Measurements from ENCODE around the gene FETUB. TPM values are rescaled to one million over a fixed set of nuclear protein-coding genes. Genes with fewer than 3 reads are reported as not detected.

Gene FETUB
- polyA plus RNA-seq, 3 donors: not detected

DNA sequence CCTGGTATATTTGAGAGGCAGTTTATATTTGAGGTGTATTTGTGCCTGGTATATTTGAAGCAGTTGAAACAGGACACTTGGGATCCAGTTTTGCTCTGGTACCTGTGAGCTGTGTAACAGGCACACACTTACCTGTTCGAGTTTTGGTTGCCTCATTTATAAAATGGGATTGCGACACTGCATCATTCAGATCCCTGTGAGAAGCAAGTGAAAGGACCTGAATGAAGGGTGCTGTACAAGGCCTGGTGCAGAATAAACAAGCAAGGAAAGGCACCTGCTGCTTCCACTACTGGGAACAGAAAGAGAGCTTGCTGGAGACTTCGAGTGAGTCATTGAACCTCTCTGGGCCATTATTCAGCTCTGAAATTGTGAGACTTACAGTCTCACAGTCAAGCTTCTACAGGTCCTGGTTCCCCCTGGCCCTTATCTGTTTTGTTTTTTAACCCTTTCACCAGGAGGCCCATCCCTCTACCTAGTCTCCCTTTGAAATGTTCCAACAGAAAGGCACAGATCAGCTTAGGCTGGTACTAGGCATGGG lies 11.5 kb downstream of the FETUB start:
- H3K9me3 Mint-ChIP-seq: no peaks in the 10 kb centered on the region
- no peaks in the 10 kb centered on the region for H3K4me1 ChIP-seq (ENCODE audit: control insufficient read depth in 1 of 2, insufficient read depth in 2 of 2, low read length in 2 of 2)
- H3K36me3 Mint-ChIP-seq: no peaks in the 10 kb centered on the region

DNA sequence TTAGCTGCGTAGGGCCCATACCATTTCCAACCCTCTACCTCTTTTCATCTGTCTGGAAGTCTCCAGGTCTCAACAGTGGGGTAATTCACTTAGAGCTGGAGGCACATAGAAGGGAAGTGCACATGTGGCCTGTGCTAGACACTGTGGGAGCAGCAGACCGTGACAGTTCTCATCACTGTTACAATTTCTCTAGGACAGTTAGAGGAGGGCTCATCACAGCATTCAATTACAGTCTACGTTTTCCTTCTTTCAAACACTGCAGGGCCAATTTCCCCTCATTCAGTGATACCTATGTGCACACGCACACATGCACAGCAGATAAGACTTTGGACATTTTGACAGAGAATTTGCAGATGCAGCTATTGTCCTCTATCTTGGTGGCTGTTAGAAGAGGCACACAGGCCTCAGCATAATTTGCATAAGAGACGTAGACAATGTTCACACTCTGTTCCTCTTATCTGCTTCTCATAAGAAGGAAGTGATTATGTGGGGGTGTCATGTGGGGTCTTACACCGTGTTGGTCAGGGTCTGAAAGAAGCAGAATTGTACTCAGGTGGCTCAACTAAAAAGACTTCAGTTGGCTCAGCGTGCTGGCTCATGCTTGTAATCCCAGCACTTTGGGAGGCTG lies 13.0 kb downstream of the FETUB start:
- no peaks in the 10 kb centered on the region for H3K4me1 ChIP-seq (ENCODE audit: control insufficient read depth in 1 of 2, insufficient read depth in 2 of 2, low read length in 2 of 2)
- DNase-seq: no peak
- H4K20me1 ChIP-seq (ENCODE audit: insufficient read depth, low read length): no peaks in the 10 kb centered on the region
- H3K36me3 ChIP-seq (replicated peaks in 1 of 2; ENCODE audit: control insufficient read depth in 1 of 2, insufficient read depth in 2 of 2, low read length in 2 of 2): no peaks in the 10 kb centered on the region
- H3K9me3 Mint-ChIP-seq: peaks cover 0 to 3% (median 0%) of the 10 kb centered on the region in 7 donors
- intact Hi-C loops (cut with micrococcal nuclease): no loop called here
- H3K79me2 ChIP-seq (ENCODE audit: insufficient read depth, low read length): no peaks in the 10 kb centered on the region
- H3K27me3 Mint-ChIP-seq (ENCODE audit: low read depth in 3 of 3): peaks cover 5 to 9% (median 5%) of the 10 kb centered on the region in 3 donors
- no peak overlapping the region for H2AFZ ChIP-seq (ENCODE audit: insufficient read depth, low read depth, low read length, poor library complexity, severe bottlenecking)
- no peak overlapping the region for H3K9ac ChIP-seq (ENCODE audit: insufficient read depth, low read length, poor library complexity, severe bottlenecking)
- no peaks in the 10 kb centered on the region for H3K36me3 Mint-ChIP-seq
- no peak overlapping the region for H3K4me3 ChIP-seq (replicated peaks in 1 of 3; ENCODE audit: low read depth in 2 of 3, low read length in 3 of 3)
- H3K4me3 Mint-ChIP-seq: no peak overlapping the region
- no peaks in the 10 kb centered on the region for H3K9me3 ChIP-seq (replicated peaks in 1 of 2; ENCODE audit: control insufficient read depth in 1 of 2, insufficient read depth in 1 of 2, low read length in 2 of 2)
- WGBS (ENCODE audit: insufficient coverage): 61% methylated on average over 4 of the region's 7 CpGs
- H3K27me3 ChIP-seq (ENCODE audit: control insufficient read depth in 2 of 2, insufficient read depth in 2 of 2, low read length in 2 of 2): no peaks in the 10 kb centered on the region
- H3K27ac Mint-ChIP-seq: no peak overlapping the region
- TF ChIP-seq, protein P1, sequence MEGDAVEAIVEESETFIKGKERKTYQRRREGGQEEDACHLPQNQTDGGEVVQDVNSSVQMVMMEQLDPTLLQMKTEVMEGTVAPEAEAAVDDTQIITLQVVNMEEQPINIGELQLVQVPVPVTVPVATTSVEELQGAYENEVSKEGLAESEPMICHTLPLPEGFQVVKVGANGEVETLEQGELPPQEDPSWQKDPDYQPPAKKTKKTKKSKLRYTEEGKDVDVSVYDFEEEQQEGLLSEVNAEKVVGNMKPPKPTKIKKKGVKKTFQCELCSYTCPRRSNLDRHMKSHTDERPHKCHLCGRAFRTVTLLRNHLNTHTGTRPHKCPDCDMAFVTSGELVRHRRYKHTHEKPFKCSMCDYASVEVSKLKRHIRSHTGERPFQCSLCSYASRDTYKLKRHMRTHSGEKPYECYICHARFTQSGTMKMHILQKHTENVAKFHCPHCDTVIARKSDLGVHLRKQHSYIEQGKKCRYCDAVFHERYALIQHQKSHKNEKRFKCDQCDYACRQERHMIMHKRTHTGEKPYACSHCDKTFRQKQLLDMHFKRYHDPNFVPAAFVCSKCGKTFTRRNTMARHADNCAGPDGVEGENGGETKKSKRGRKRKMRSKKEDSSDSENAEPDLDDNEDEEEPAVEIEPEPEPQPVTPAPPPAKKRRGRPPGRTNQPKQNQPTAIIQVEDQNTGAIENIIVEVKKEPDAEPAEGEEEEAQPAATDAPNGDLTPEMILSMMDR (IDR thresholded peaks at IDR 0.05): no peak
- H3K4me2 ChIP-seq (replicated peaks; ENCODE audit: extremely low read depth, low read length, poor library complexity, severe bottlenecking): no peak overlapping the region
- H3K4me1 Mint-ChIP-seq: peaks cover 3% of the 10 kb centered on the region
- no peak overlapping the region for H3K27ac ChIP-seq (ENCODE audit: low read depth in 1 of 2, low read length in 2 of 2)

More for the DNA sequence above, 11.5 kb downstream of the FETUB start:
- no peak overlapping the region for H2AFZ ChIP-seq (ENCODE audit: insufficient read depth, low read depth, low read length, poor library complexity, severe bottlenecking)
- no peak overlapping the region for H3K27ac ChIP-seq (ENCODE audit: low read depth in 1 of 2, low read length in 2 of 2)
- H3K4me3 ChIP-seq (replicated peaks in 1 of 3; ENCODE audit: low read depth in 2 of 3, low read length in 3 of 3): no peak overlapping the region
- TF ChIP-seq, protein P1 (IDR thresholded peaks at IDR 0.05): no peak
- Mint-ChIP-seq H3K27me3 (ENCODE audit: low read depth in 3 of 3) (peaks cover 3 to 9% (median 5%) of the 10 kb centered on the region in 3 donors), H3K4me3 (no peak overlapping the region), H3K27ac (no peak overlapping the region), H3K4me1 (peaks cover 3% of the 10 kb centered on the region)
- no peaks in the 10 kb centered on the region for H3K79me2 ChIP-seq (ENCODE audit: insufficient read depth, low read length)
- no peaks in the 10 kb centered on the region for H3K36me3 ChIP-seq (replicated peaks in 1 of 2; ENCODE audit: control insufficient read depth in 1 of 2, insufficient read depth in 2 of 2, low read length in 2 of 2)
- H3K4me2 ChIP-seq (replicated peaks; ENCODE audit: extremely low read depth, low read length, poor library complexity, severe bottlenecking): no peak overlapping the region
- intact Hi-C loops (cut with micrococcal nuclease): no loop called here
- no peak for DNase-seq
- no peaks in the 10 kb centered on the region for H3K27me3 ChIP-seq (ENCODE audit: control insufficient read depth in 2 of 2, insufficient read depth in 2 of 2, low read length in 2 of 2)
- no peaks in the 10 kb centered on the region for H3K9me3 ChIP-seq (replicated peaks in 1 of 2; ENCODE audit: control insufficient read depth in 1 of 2, insufficient read depth in 1 of 2, low read length in 2 of 2)
- no peak overlapping the region for H3K9ac ChIP-seq (ENCODE audit: insufficient read depth, low read length, poor library complexity, severe bottlenecking)
- 93% methylated on average over 3 of the region's 3 CpGs for WGBS (ENCODE audit: insufficient coverage)
- H4K20me1 ChIP-seq (ENCODE audit: insufficient read depth, low read length): no peaks in the 10 kb centered on the region

All from CD14-positive monocyte (primary cell).